K562 (cell line): ENCODE data around the gene CCDC117. TPM values are rescaled to one million over a fixed set of nuclear protein-coding genes. Genes with fewer than 3 reads are reported as not detected.
A peak's percentile ranks its signal among the peaks of the same experiment; 100 is the strongest.

Source experiments
- ATAC-seq: fragments of 200-7000 bp; cut with Tn5 transposase; 3 replicates; pipeline ENCODE4 v1.9.1; 2020; ENCODE audit warnings: moderate library complexity
- BruUV-seq: library from RNA; stranded (reverse); fragments of 400-500 nt; replicated peaks from 2 replicates; lab custom pipeline; 2021; lab: Mats Ljungman, UMichigan
- CTCF ChIA-PET: fragments of 300-600 bp; formaldehyde crosslinking; extraction: SDS; loops from one replicate; lab custom pipeline; 2021; ENCODE audit warnings: low intra/inter-chr PET ratio; lab: Yijun Ruan, JAX
- POLR2A ChIA-PET: fragments of 300-600, 350-650 bp; sonication (Branson Sonifier 250); formaldehyde crosslinking; extraction: SDS; loops from one replicate; lab custom pipeline; 2021; ENCODE audit warnings: antibody characterized with exemption, inconsistent platforms; lab: Yijun Ruan, JAX
- DNase-seq, 4 experiments: peaks; one replicate each; pipeline versions ENCODE4 v3.0.0 to v3.0.0-alpha.2; 2011 to 2018; ENCODE audit warnings: low spot score in 3 of 4, mixed read lengths in 3 of 4; ENCODE audit errors: extremely low read depth in 1 of 4
- FAIRE-seq: peaks from 2 replicates; lab custom pipeline; 2011; peaks lifted over from hg19 to GRCh38; lab: Jason Lieb, UNC
- H2AFZ ChIP-seq: 2 replicates; pipeline ENCODE4 v1.6.0; 2011; ENCODE audit warnings: low read depth, low read length, control low read depth, inconsistent platforms
- H3K27ac ChIP-seq: fragments of 200-600 bp; 3 replicates; pipeline ENCODE4 v1.8.0; 2011; ENCODE audit warnings: low read depth, mild to moderate bottlenecking, control low read depth, inconsistent platforms, low read length, moderate library complexity, mixed read lengths; ENCODE audit errors: extremely low read depth
- H3K27me3 ChIP-seq, 2 experiments: fragments of 300-600 bp in 1 of 2; 2 replicates in 1 of 2; 3 replicates in 1 of 2; pipeline versions ENCODE4 v1.6.0 to v1.8.0; 2011; ENCODE audit warnings: inconsistent platforms in 2 of 2, low read length in 2 of 2, mild to moderate bottlenecking in 1 of 2, mixed read lengths in 1 of 2, moderate library complexity in 1 of 2; ENCODE audit not compliant: control insufficient read depth in 2 of 2, insufficient read depth in 2 of 2
- H3K36me3 ChIP-seq: fragments of 300-600 bp; 3 replicates; pipeline ENCODE4 v1.8.0; 2011; ENCODE audit warnings: mild to moderate bottlenecking, low read length, inconsistent platforms; ENCODE audit not compliant: control insufficient read depth, insufficient read depth
- H3K4me1 ChIP-seq, 2 experiments: fragments of 200-600 bp in 1 of 2; replicated peaks in 1 of 2; 2 replicates in 1 of 2; 3 replicates in 1 of 2; pipeline versions ENCODE4 v1.5.1 to v1.8.0; 2011; ENCODE audit warnings: inconsistent platforms in 2 of 2, low read length in 2 of 2, mild to moderate bottlenecking in 1 of 2, mixed read lengths in 1 of 2, moderate library complexity in 1 of 2; ENCODE audit not compliant: control insufficient read depth in 2 of 2, insufficient read depth in 2 of 2
- H3K4me2 ChIP-seq: 2 replicates; pipeline ENCODE4 v1.6.1; 2011; ENCODE audit warnings: low read length, control low read depth, inconsistent platforms, mixed read lengths; ENCODE audit not compliant: insufficient read depth
- H3K4me3 ChIP-seq: fragments of 200-600 bp; sonication (generic), shearing (Covaris generic); 2 replicates; pipeline ENCODE4 v1.5.1; 2016; ENCODE audit warnings: control low read depth, inconsistent platforms
- H3K79me2 ChIP-seq: fragments of 200-600 bp; 3 replicates; pipeline ENCODE4 v1.8.0; 2011; ENCODE audit warnings: low read length, inconsistent platforms; ENCODE audit not compliant: control insufficient read depth, insufficient read depth
- H3K9ac ChIP-seq, 2 experiments: 2 replicates each; pipeline versions ENCODE4 v1.6.0 to v1.6.1; 2011; ENCODE audit warnings: low read depth in 2 of 2, low read length in 2 of 2, control low read depth in 1 of 2, inconsistent platforms in 1 of 2, mild to moderate bottlenecking in 1 of 2, mixed read lengths in 1 of 2; ENCODE audit not compliant: insufficient read depth in 1 of 2
- H3K9me1 ChIP-seq: one replicate; pipeline ENCODE4 v1.6.0; 2011; ENCODE audit warnings: inconsistent platforms, mild to moderate bottlenecking, low read length, moderate library complexity; ENCODE audit not compliant: control insufficient read depth, insufficient read depth
- H3K9me3 ChIP-seq: replicated peaks from 2 replicates; pipeline ENCODE4 v1.5.1; 2011; ENCODE audit warnings: low read depth, low read length, inconsistent platforms; ENCODE audit not compliant: control insufficient read depth, insufficient read depth
- H4K20me1 ChIP-seq: replicated peaks from 2 replicates; pipeline ENCODE4 v1.6.1; 2011; ENCODE audit warnings: low read length, inconsistent platforms, mixed read lengths; ENCODE audit not compliant: control insufficient read depth, insufficient read depth
- ARID3B ChIP-seq: fragments of 250-450 bp; sonication (Bioruptor Pico); IDR thresholded peaks from 2 replicates; pipeline ENCODE4 v1.4.0; 2020; ENCODE audit warnings: borderline replicate concordance
- DMBX1 ChIP-seq: fragments of 250-450 bp; sonication (Bioruptor Pico); IDR thresholded peaks from 2 replicates; pipeline ENCODE4 v1.8.0; 2022; ENCODE audit warnings: inconsistent platforms, mild to moderate bottlenecking, moderate library complexity, borderline replicate concordance
- HMGN3 ChIP-seq: IDR thresholded peaks from 2 replicates; pipeline ENCODE4 v1.6.1; 2011; ENCODE audit warnings: borderline replicate concordance, low read depth, mild to moderate bottlenecking, mixed read lengths, low read length; ENCODE audit not compliant: insufficient read length; ENCODE audit errors: extremely low read depth
- KLF10 ChIP-seq: fragments of 250-450 bp; sonication (Bioruptor Pico); IDR thresholded peaks from 2 replicates; pipeline ENCODE4 v1.6.1; 2021; ENCODE audit warnings: matching md5 sums
- MEF2A ChIP-seq: IDR thresholded peaks from 2 replicates; pipeline ENCODE4 v1.6.1; 2011; ENCODE audit warnings: low read depth, mild to moderate bottlenecking, low read length, moderate library complexity; ENCODE audit not compliant: control insufficient read depth
- PYGO2 ChIP-seq: fragments of 450-650 bp; IDR thresholded peaks from 2 replicates; pipeline ENCODE4 v1.6.1; 2016; ENCODE audit warnings: mild to moderate bottlenecking, missing genetic modification characterization, moderate library complexity, missing compliant biosample characterization
- SMARCC2 ChIP-seq: fragments of 450-650 bp; IDR thresholded peaks from 2 replicates; pipeline ENCODE4 v1.6.1; 2017; ENCODE audit warnings: antibody characterized with exemption, moderate library complexity, mild to moderate bottlenecking, low read depth
- SPI1 ChIP-seq: IDR thresholded peaks from 2 replicates; pipeline ENCODE4 v1.6.1; 2011; ENCODE audit warnings: low read depth, low read length, control low read depth, borderline replicate concordance
- SREBF1 ChIP-seq: fragments of 150-350 bp; IDR thresholded peaks from 2 replicates; pipeline ENCODE4 v1.6.1; 2014; ENCODE audit warnings: antibody characterized with exemption, low read depth, low read length, borderline replicate concordance
- TAF15 ChIP-seq: fragments of 200-400 bp; formaldehyde crosslinking; IDR thresholded peaks from 2 replicates; pipeline ENCODE4 v1.6.1; 2017; ENCODE audit warnings: mild to moderate bottlenecking, low read depth, low read length, moderate library complexity
- ZBED1 ChIP-seq: IDR thresholded peaks from 2 replicates; pipeline ENCODE4 v1.6.1; 2014
- WGBS: fragments of 100-300 bp; shearing (Covaris generic); methylation state at CpG from one replicate; pipeline ENCODE4 v1.1.6; 2016; ENCODE audit warnings: low coverage, mixed read lengths; ENCODE audit not compliant: insufficient coverage; ENCODE audit errors: missing lambda C conversion rate; 5-methylcytosine and 5-hydroxymethylcytosine counted together
- in situ Hi-C: fragments of 300-500 bp; cut with MboI; formaldehyde crosslinking; loops from 4 replicates; pipeline ENCODE4 v1.15.0; 2018; ENCODE audit warnings: inconsistent platforms, mixed read lengths
- intact Hi-C: fragments of 100-400 bp; cut with micrococcal nuclease; formaldehyde crosslinking; loops from 2 replicates; pipeline ENCODE4 v1.14.2; 2022
- polyA plus RNA-seq, 8 experiments: library from polyadenylated mRNA; depleted of rRNA in 4 of 8; stranded (reverse) in 5 of 8; unstranded in 3 of 8; fragments of >200 nt; fragmentation: Nextera tagmentation in 2 of 8; fragmentation: Illumina TruSeq in 1 of 8; extraction: Ambion mirVana in 2 of 8; extraction: Trizol in 1 of 8; gene quantifications; 2 replicates each; pipeline versions ENCODE4 v1.2.1 to v1.2.3, GENCODE V29; 2011 to 2014; ENCODE audit warnings: inconsistent platforms in 1 of 8, missing spikeins in 1 of 8
- total RNA-seq, 7 experiments: library from RNA; depleted of rRNA in 6 of 7; stranded (reverse); fragments of >200 nt in 6 of 7; fragmentation: Illumina TruSeq in 2 of 7; extraction: Trizol in 2 of 7; gene quantifications; 2 replicates each; pipeline versions ENCODE4 v1.2.1 to v1.2.3, GENCODE V29; 2011 to 2021; ENCODE audit warnings: low replicate concordance in 1 of 7

CCDC117 gene
- total and polyA plus RNA-seq, 9 of the 15 experiments (the other 6 are each of a cell fraction or from before 2014, with no cell fraction given) = 5.7 to 23.3 (median 15.8) TPM

- Histone ChIP-seq H4K20me1 (no peaks in the 10 kb centered on the region), H3K36me3 (no peaks in the 10 kb centered on the region), H3K9ac (no peak overlapping the region), H3K27ac (no peak overlapping the region), H3K9me3 (no peaks in the 10 kb centered on the region), H2AFZ (no peak overlapping the region), H3K79me2 (no peaks in the 10 kb centered on the region), H3K4me2 (no peak overlapping the region), H3K9me1 (no peaks in the 10 kb centered on the region), H3K4me3 (no peak overlapping the region), H3K27me3 (no peaks in the 10 kb centered on the region), H3K4me1 (peaks cover 11 to 13% of the 10 kb centered on the region in 2 experiments; a peak in 4 of 5 replicates)
- intact Hi-C loops (no loop called here), in situ Hi-C loops (no loop called here)
- no TSS peak for BruUV-seq
- no peak for ATAC-seq
- ChIA-PET CTCF (no interaction called here), POLR2A (interaction anchor here (0.6 to 3.2 kb wide), 5 partner anchors 8 to 497 kb away, joined by 3 to 10 read pairs (median 7); partner anchors contain the start of genes GAS2L1 and XBP1)
- DNase-seq = no peak
- FAIRE-seq = no peak
- TF ChIP-seq PYGO2 = no peak
- TF ChIP-seq ZBED1 = no peak
- no peak for TF ChIP-seq TAF15
- TF ChIP-seq KLF10 (CRISPR knock-in tag) = no peak
Observed at GRCh38 chr22:28808716-28809355, 36.3 kb downstream of the CCDC117 start.

- ATAC-seq (no peak), DNase-seq (no peak), FAIRE-seq (no peak)
- in situ Hi-C loops (no loop called here), intact Hi-C loops (no loop called here)
- H3K4me1 ChIP-seq = peaks cover 11 to 13% of the 10 kb centered on the region in 2 experiments; a peak in 4 of 5 replicates
- H3K9me3 ChIP-seq = no peaks in the 10 kb centered on the region
- no peaks in the 10 kb centered on the region for H3K27me3 ChIP-seq
- H2AFZ ChIP-seq = no peak overlapping the region
- H4K20me1 ChIP-seq = no peaks in the 10 kb centered on the region
- H3K27ac ChIP-seq = peak overlapping the region; percentile 5; the same call in 1 of the 3 replicates
- BruUV-seq = no TSS peak
- H3K4me3 ChIP-seq = no peak overlapping the region
- H3K4me2 ChIP-seq = no peak overlapping the region
- H3K9ac ChIP-seq = no peak overlapping the region
- CTCF ChIA-PET = no interaction called here
- WGBS = 50% methylated on average over 13 of the region's 13 CpGs
- H3K36me3 ChIP-seq = no peaks in the 10 kb centered on the region
- POLR2A ChIA-PET = interaction anchor here (0.6 to 3.5 kb wide), 2 partner anchors 11 to 72 kb away, joined by 3 to 21 read pairs; partner anchors contain the start of gene XBP1
- no peaks in the 10 kb centered on the region for H3K9me1 ChIP-seq
- H3K79me2 ChIP-seq = no peaks in the 10 kb centered on the region
- TF ChIP-seq SPI1 (no peak), ARID3B (CRISPR knock-in tag) (no peak), SREBF1 (no peak), MEF2A (no peak), HMGN3 (no peak), DMBX1 (CRISPR knock-in tag) (no peak), SMARCC2 (no peak)
Observed at GRCh38 chr22:28810821-28811491, 38.5 kb downstream of the CCDC117 start.
